Measurements from ENCODE around the gene KRT33B.
"Not testable (repeated sequence)": the region's sequence is repeated elsewhere in the genome, so short reads cannot be mapped to it uniquely, and the experiment has no call there.

The KRT33B gene

GRCh38 chr17:41382394-41382793, 12.8 kb upstream of the KRT33B start:
- no peaks in the 10 kb centered on the region for H3K79me1 ChIP-seq (replicated peaks; ENCODE audit: low read length, poor library complexity, severe bottlenecking)
- no CpG with 5 or more reads among the region's 1 CpG for WGBS

GRCh38 chr17:41381943-41382342, 12.3 kb upstream of the KRT33B start, which contains the start of gene KRT34:
Gene KRT34, minus strand, starts transcription at chr17:41382306. Its CDS starts 60 bp downstream, at chr17:41382246.
- not testable (repeated sequence) for H3K27me3 ChIP-seq (ENCODE audit: control insufficient read depth in 1 of 2, insufficient read depth in 1 of 2, low read length in 2 of 2); H4K8ac ChIP-seq (ENCODE audit: low read length); H3K36me3 ChIP-seq (ENCODE audit: control insufficient read depth in 1 of 2, insufficient read depth in 2 of 2, low read depth in 1 of 2, low read length in 2 of 2); H3K14ac ChIP-seq (ENCODE audit: low read length in 2 of 2); H4K91ac ChIP-seq (ENCODE audit: low read length); H2BK5ac ChIP-seq (ENCODE audit: low read depth, low read length, poor library complexity, severe bottlenecking); H3K9ac ChIP-seq (ENCODE audit: low read length); DNase-seq; H3K4me3 ChIP-seq (ENCODE audit: insufficient read depth in 1 of 2, low read depth in 1 of 2, low read length in 2 of 2); H3K9me3 ChIP-seq (ENCODE audit: control insufficient read depth, low read length); H3K18ac ChIP-seq (ENCODE audit: low read depth in 1 of 2, low read length in 2 of 2); H3K4me1 ChIP-seq (ENCODE audit: control insufficient read depth, insufficient read depth, low read depth, low read length); H3K4me2 ChIP-seq (ENCODE audit: low read length, poor library complexity, severe bottlenecking); H3K4ac ChIP-seq (ENCODE audit: low read depth in 1 of 2, low read length in 2 of 2); H3K27ac ChIP-seq (ENCODE audit: low read length, poor library complexity, severe bottlenecking); H2BK15ac ChIP-seq (ENCODE audit: low read depth, poor library complexity, severe bottlenecking); H2AFZ ChIP-seq (ENCODE audit: low read depth, low read length); H2BK120ac ChIP-seq (ENCODE audit: low read depth, low read length); H3K23ac ChIP-seq (ENCODE audit: low read length in 2 of 2); H3K79me1 ChIP-seq (replicated peaks; ENCODE audit: low read length, poor library complexity, severe bottlenecking)
- Histone ChIP-seq H2BK12ac (ENCODE audit: low read length in 2 of 2) (peak within 1 kb of the TSS in 1 of 2 experiments; percentile 43), H2AK5ac (ENCODE audit: low read length, severe bottlenecking) (peak within 1 kb of the TSS; percentile 8)
- 96% methylated on average over 13 of the region's 13 CpGs for WGBS

More at GRCh38 chr17:41382394-41382793, 12.8 kb upstream of the KRT33B start:
- peaks cover 6% of the 10 kb centered on the region for H3K4me1 ChIP-seq (ENCODE audit: control insufficient read depth, insufficient read depth, low read depth, low read length)
- no peak overlapping the region for H4K91ac ChIP-seq (ENCODE audit: low read length)
- H3K23ac ChIP-seq (ENCODE audit: low read length in 2 of 2), result no peak overlapping the region
- H2BK120ac ChIP-seq (ENCODE audit: low read depth, low read length), result no peak overlapping the region
- H3K14ac ChIP-seq (ENCODE audit: low read length in 2 of 2), result no peak overlapping the region
- DNase-seq, result peak; percentile 32
- no peak overlapping the region for H4K8ac ChIP-seq (ENCODE audit: low read length)
- H3K9me3 ChIP-seq (ENCODE audit: control insufficient read depth, low read length), result no peaks in the 10 kb centered on the region
- H3K18ac ChIP-seq (ENCODE audit: low read depth in 1 of 2, low read length in 2 of 2), result no peak overlapping the region
- H3K27ac ChIP-seq (ENCODE audit: low read length, poor library complexity, severe bottlenecking), result no peak overlapping the region
- H3K27me3 ChIP-seq (ENCODE audit: control insufficient read depth in 1 of 2, insufficient read depth in 1 of 2, low read length in 2 of 2), result no peaks in the 10 kb centered on the region
- no peak overlapping the region for H3K4me3 ChIP-seq (ENCODE audit: insufficient read depth in 1 of 2, low read depth in 1 of 2, low read length in 2 of 2)
- H2BK12ac ChIP-seq (ENCODE audit: low read length in 2 of 2), result no peak overlapping the region
- H3K36me3 ChIP-seq (ENCODE audit: control insufficient read depth in 1 of 2, insufficient read depth in 2 of 2, low read depth in 1 of 2, low read length in 2 of 2), result no peaks in the 10 kb centered on the region
- no peak overlapping the region for H3K9ac ChIP-seq (ENCODE audit: low read length)
- no peak overlapping the region for H3K4ac ChIP-seq (ENCODE audit: low read depth in 1 of 2, low read length in 2 of 2)
- H2BK15ac ChIP-seq (ENCODE audit: low read depth, poor library complexity, severe bottlenecking), result no peak overlapping the region
- no peak overlapping the region for H3K4me2 ChIP-seq (ENCODE audit: low read length, poor library complexity, severe bottlenecking)
- no peak overlapping the region for H2AFZ ChIP-seq (ENCODE audit: low read depth, low read length)
- no peak overlapping the region for H2AK5ac ChIP-seq (ENCODE audit: low read length, severe bottlenecking)
- no peak overlapping the region for H2BK5ac ChIP-seq (ENCODE audit: low read depth, low read length, poor library complexity, severe bottlenecking)

GRCh38 chr17:41380091-41380490, 10.5 kb upstream of the KRT33B start:
- not testable (repeated sequence) for H3K27ac ChIP-seq (ENCODE audit: low read length, poor library complexity, severe bottlenecking); H2BK5ac ChIP-seq (ENCODE audit: low read depth, low read length, poor library complexity, severe bottlenecking); H3K9me3 ChIP-seq (ENCODE audit: control insufficient read depth, low read length); H3K4me3 ChIP-seq (ENCODE audit: insufficient read depth in 1 of 2, low read depth in 1 of 2, low read length in 2 of 2); H2AK5ac ChIP-seq (ENCODE audit: low read length, severe bottlenecking); H3K4me2 ChIP-seq (ENCODE audit: low read length, poor library complexity, severe bottlenecking); H4K8ac ChIP-seq (ENCODE audit: low read length); H3K9ac ChIP-seq (ENCODE audit: low read length); H2AFZ ChIP-seq (ENCODE audit: low read depth, low read length); H3K36me3 ChIP-seq (ENCODE audit: control insufficient read depth in 1 of 2, insufficient read depth in 2 of 2, low read depth in 1 of 2, low read length in 2 of 2); H3K14ac ChIP-seq (ENCODE audit: low read length in 2 of 2); H3K18ac ChIP-seq (ENCODE audit: low read depth in 1 of 2, low read length in 2 of 2); H3K79me1 ChIP-seq (replicated peaks; ENCODE audit: low read length, poor library complexity, severe bottlenecking); H2BK12ac ChIP-seq (ENCODE audit: low read length in 2 of 2); H2BK15ac ChIP-seq (ENCODE audit: low read depth, poor library complexity, severe bottlenecking); H2BK120ac ChIP-seq (ENCODE audit: low read depth, low read length); H4K91ac ChIP-seq (ENCODE audit: low read length); H3K23ac ChIP-seq (ENCODE audit: low read length in 2 of 2); H3K4ac ChIP-seq (ENCODE audit: low read depth in 1 of 2, low read length in 2 of 2); H3K27me3 ChIP-seq (ENCODE audit: control insufficient read depth in 1 of 2, insufficient read depth in 1 of 2, low read length in 2 of 2); H3K4me1 ChIP-seq (ENCODE audit: control insufficient read depth, insufficient read depth, low read depth, low read length)
- WGBS, result 25% methylated on average over 7 of the region's 7 CpGs
- DNase-seq, result peak; percentile 90

DNA sequence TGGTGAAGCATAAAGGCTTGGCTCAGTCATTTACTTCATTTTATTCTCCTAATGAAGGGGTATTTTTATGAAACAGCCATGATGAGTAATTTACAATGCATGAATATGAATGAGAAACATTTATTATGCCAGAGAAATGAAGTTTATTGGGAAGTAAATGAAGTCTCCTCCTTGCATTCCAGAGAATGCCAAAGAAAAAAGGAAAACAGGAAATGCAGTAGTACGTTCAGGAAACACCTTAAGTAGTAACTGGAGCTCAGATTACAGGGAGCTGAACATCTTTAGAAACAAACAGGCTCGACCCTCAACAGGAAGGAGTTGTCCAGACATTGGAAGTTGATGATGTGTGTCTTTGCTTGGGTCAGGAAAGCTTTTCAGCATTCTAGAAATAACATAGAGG, 7.9 kb upstream of the KRT33B start:
- no peak for DNase-seq
- H3K18ac ChIP-seq (ENCODE audit: low read depth in 1 of 2, low read length in 2 of 2), result no peak overlapping the region
- no peak overlapping the region for H2BK12ac ChIP-seq (ENCODE audit: low read length in 2 of 2)
- H3K4me2 ChIP-seq (ENCODE audit: low read length, poor library complexity, severe bottlenecking), result no peak overlapping the region
- no peak overlapping the region for H3K14ac ChIP-seq (ENCODE audit: low read length in 2 of 2)
- no peak overlapping the region for H3K23ac ChIP-seq (ENCODE audit: low read length in 2 of 2)
- H3K4ac ChIP-seq (ENCODE audit: low read depth in 1 of 2, low read length in 2 of 2), result no peak overlapping the region
- no peak overlapping the region for H3K4me3 ChIP-seq (ENCODE audit: insufficient read depth in 1 of 2, low read depth in 1 of 2, low read length in 2 of 2)
- no peak overlapping the region for H4K91ac ChIP-seq (ENCODE audit: low read length)
- H2BK120ac ChIP-seq (ENCODE audit: low read depth, low read length), result no peak overlapping the region
- H3K27ac ChIP-seq (ENCODE audit: low read length, poor library complexity, severe bottlenecking), result no peak overlapping the region
- no peaks in the 10 kb centered on the region for H3K79me1 ChIP-seq (replicated peaks; ENCODE audit: low read length, poor library complexity, severe bottlenecking)
- H2AK5ac ChIP-seq (ENCODE audit: low read length, severe bottlenecking), result no peak overlapping the region
- no peak overlapping the region for H4K8ac ChIP-seq (ENCODE audit: low read length)
- no peak overlapping the region for H2AFZ ChIP-seq (ENCODE audit: low read depth, low read length)
- no peak overlapping the region for H2BK5ac ChIP-seq (ENCODE audit: low read depth, low read length, poor library complexity, severe bottlenecking)
- H2BK15ac ChIP-seq (ENCODE audit: low read depth, poor library complexity, severe bottlenecking), result no peak overlapping the region
- 29% methylated on average over 2 of the region's 2 CpGs for WGBS
- H3K9ac ChIP-seq (ENCODE audit: low read length), result no peak overlapping the region
- no peaks in the 10 kb centered on the region for H3K36me3 ChIP-seq (ENCODE audit: control insufficient read depth in 1 of 2, insufficient read depth in 2 of 2, low read depth in 1 of 2, low read length in 2 of 2)
- H3K4me1 ChIP-seq (ENCODE audit: control insufficient read depth, insufficient read depth, low read depth, low read length), result peaks cover 6% of the 10 kb centered on the region
- peaks cover 19% of the 10 kb centered on the region for H3K9me3 ChIP-seq (ENCODE audit: control insufficient read depth, low read length)
- H3K27me3 ChIP-seq (ENCODE audit: control insufficient read depth in 1 of 2, insufficient read depth in 1 of 2, low read length in 2 of 2), result peaks cover 0 to 19% of the 10 kb centered on the region in 2 experiments

Measured in mesenchymal stem cell (in vitro differentiated cells and primary cell).